Testis (tissue), 3 donors: ENCODE measurements around the gene DCST1. TPM values are rescaled to one million over a fixed set of nuclear protein-coding genes. Genes with fewer than 3 reads are reported as not detected.

Experiments used
- DNase-seq: peaks from one replicate; pipeline ENCODE4 v3.0.0-alpha.2; 2019
- H3K27ac ChIP-seq, 2 donors: fragments of 200-600 bp; sonication (generic); one replicate each; pipeline ENCODE4 v1.5.1; 2019
- H3K27me3 ChIP-seq: fragments of 200-600 bp; sonication (generic); one replicate; pipeline ENCODE4 v1.5.1; 2019
- H3K36me3 ChIP-seq: fragments of 200-600 bp; sonication (generic); one replicate; pipeline ENCODE4 v1.5.1; 2017; ENCODE audit warnings: low read depth; ENCODE audit errors: missing control alignments
- H3K4me1 ChIP-seq: fragments of 200-600 bp; sonication (generic); one replicate; pipeline ENCODE4 v1.5.1; 2019
- H3K4me3 ChIP-seq, 2 donors: fragments of 200-600 bp; sonication (generic); one replicate each; pipeline ENCODE4 v1.5.1; 2017 to 2019
- H3K9me3 ChIP-seq: fragments of 200-600 bp; sonication (generic); one replicate; pipeline ENCODE4 v1.5.1; 2017
- POLR2A ChIP-seq: fragments of 450-650 bp; IDR thresholded peaks from one replicate; pipeline ENCODE4 v1.6.1; 2017; ENCODE audit warnings: antibody characterized with exemption, mild to moderate bottlenecking, moderate library complexity
- WGBS, 2 donors: methylation state at CpG; one replicate each; pipeline ENCODE4 v1.1.5; 2018; 5-methylcytosine and 5-hydroxymethylcytosine counted together
- intact Hi-C: fragments of 100-400 bp; cut with DNase I; formaldehyde crosslinking; loops from one replicate; pipeline ENCODE4 v1.15.1; 2023; ENCODE audit warnings: low total_unique reads
- polyA plus RNA-seq: library from polyadenylated mRNA; stranded (reverse); fragments of 350-450 nt; fragmentation: Illumina TruSeq; extraction: RNeasy Lipid Tissue Mini Kit (QIAGEN cat#74804); gene quantifications from one replicate; pipeline ENCODE4 v1.2.3, GENCODE V29; 2014; ENCODE audit warnings: low read depth, low replicate concordance; ENCODE audit not compliant: insufficient read depth
- total RNA-seq, 2 donors: library from RNA; depleted of rRNA; stranded (reverse); fragments of >200 nt; gene quantifications; one replicate each; pipeline ENCODE4 v1.2.3, GENCODE V29; 2016
- TF ChIP-seq, protein P1 (sequence below), 3 experiments: fragments of 450-650 bp in 2 of 3; fragments of 200-600 bp in 1 of 3; sonication (generic) in 1 of 3; IDR thresholded peaks; one replicate each; pipeline ENCODE4 v1.5.1; 2016 to 2019; ENCODE audit warnings: antibody characterized with exemption in 3 of 3, mild to moderate bottlenecking in 2 of 3, moderate library complexity in 1 of 3

DCST1 gene
- total and polyA plus RNA-seq, 3 donors from 2014 or later: 4.5 to 15.2 (median 9.4) TPM

DNA sequence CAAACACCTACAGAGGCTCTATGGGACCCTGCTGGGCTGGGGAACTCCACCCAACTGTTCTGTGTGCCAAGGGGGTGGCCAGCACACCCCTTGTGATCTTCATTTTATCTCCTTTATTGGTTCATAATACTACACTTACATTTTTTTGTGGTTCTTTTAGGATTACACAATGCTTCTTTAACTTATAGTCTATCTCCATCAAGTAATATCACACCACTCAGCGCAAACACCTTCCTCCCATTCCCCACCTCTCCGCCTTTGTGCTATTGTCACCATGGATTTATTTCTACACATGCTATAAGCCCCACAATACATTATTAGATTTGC is 61.0 kb downstream of the DCST1 start:
- Histone ChIP-seq H3K4me3 (no peak overlapping the region), H3K4me1 (peaks cover 8% of the 10 kb centered on the region), H3K36me3 (no peaks in the 10 kb centered on the region), H3K27me3 (no peaks in the 10 kb centered on the region), H3K27ac (no peak overlapping the region), H3K9me3 (no peaks in the 10 kb centered on the region)
- 80 to 85% methylated on average over 2 of the region's 2 CpGs for WGBS, 2 donors
- no peak for TF ChIP-seq POLR2A
- TF ChIP-seq, protein P1, sequence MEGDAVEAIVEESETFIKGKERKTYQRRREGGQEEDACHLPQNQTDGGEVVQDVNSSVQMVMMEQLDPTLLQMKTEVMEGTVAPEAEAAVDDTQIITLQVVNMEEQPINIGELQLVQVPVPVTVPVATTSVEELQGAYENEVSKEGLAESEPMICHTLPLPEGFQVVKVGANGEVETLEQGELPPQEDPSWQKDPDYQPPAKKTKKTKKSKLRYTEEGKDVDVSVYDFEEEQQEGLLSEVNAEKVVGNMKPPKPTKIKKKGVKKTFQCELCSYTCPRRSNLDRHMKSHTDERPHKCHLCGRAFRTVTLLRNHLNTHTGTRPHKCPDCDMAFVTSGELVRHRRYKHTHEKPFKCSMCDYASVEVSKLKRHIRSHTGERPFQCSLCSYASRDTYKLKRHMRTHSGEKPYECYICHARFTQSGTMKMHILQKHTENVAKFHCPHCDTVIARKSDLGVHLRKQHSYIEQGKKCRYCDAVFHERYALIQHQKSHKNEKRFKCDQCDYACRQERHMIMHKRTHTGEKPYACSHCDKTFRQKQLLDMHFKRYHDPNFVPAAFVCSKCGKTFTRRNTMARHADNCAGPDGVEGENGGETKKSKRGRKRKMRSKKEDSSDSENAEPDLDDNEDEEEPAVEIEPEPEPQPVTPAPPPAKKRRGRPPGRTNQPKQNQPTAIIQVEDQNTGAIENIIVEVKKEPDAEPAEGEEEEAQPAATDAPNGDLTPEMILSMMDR (IDR thresholded peaks at IDR 0.05): no peak
- intact Hi-C loops: loop anchor here (5.0 kb wide), 1 partner anchor 73 kb away; no protein-coding TSS in a partner anchor
- no peak for DNase-seq

- DNase-seq: no peak
- H3K27me3 ChIP-seq: no peaks in the 10 kb centered on the region
- intact Hi-C loops: no loop called here
- H3K9me3 ChIP-seq: no peaks in the 10 kb centered on the region
- H3K4me1 ChIP-seq: peaks cover under 1% of the 10 kb centered on the region
- no peak overlapping the region for H3K4me3 ChIP-seq
- 79 to 81% methylated on average over 6 to 7 of the region's 7 CpGs for WGBS, 2 donors
- H3K36me3 ChIP-seq: no peaks in the 10 kb centered on the region
- no peak overlapping the region for H3K27ac ChIP-seq
- no peak for TF ChIP-seq POLR2A
- TF ChIP-seq, protein P1 (IDR thresholded peaks at IDR 0.05): no peak
These were observed 65.7 kb downstream of the DCST1 start for GRCh38 chr1:155099331-155099730.

Other genes with a start within 250 kb of the DCST1 start
- gene KCNN3, start 163.5 kb upstream of the DCST1 start, total RNA-seq: under 1 TPM; 0.24 to 0.56 TPM
- gene KCNN3, start 163.5 kb upstream of the DCST1 start, polyA plus RNA-seq: 0.78 TPM
- 10 to 100 TPM; 21.1 to 27.7 TPM for gene PMVK, start 97.1 kb upstream of the DCST1 start, total RNA-seq
- gene PMVK, start 97.1 kb upstream of the DCST1 start, polyA plus RNA-seq: 44.6 TPM
- gene PBXIP1, start 77.7 kb upstream of the DCST1 start, total RNA-seq: 10 to 100 TPM; 84.1 to 87.1 TPM
- 111 TPM for gene PBXIP1, start 77.7 kb upstream of the DCST1 start, polyA plus RNA-seq
- gene PYGO2, start 72.0 kb upstream of the DCST1 start, total RNA-seq: 10 to 100 TPM; 31.0 to 34.9 TPM
- gene PYGO2, start 72.0 kb upstream of the DCST1 start, polyA plus RNA-seq: 33.2 TPM
- gene SHC1, start 63.1 kb upstream of the DCST1 start, total RNA-seq: 10 to 100 TPM; 47.9 to 59.3 TPM
- 49.0 TPM for gene SHC1, start 63.1 kb upstream of the DCST1 start, polyA plus RNA-seq
- 10 to 100 TPM; 45.5 to 84.3 TPM for gene CKS1B, start 59.1 kb upstream of the DCST1 start, total RNA-seq
- 100 TPM for gene CKS1B, start 59.1 kb upstream of the DCST1 start, polyA plus RNA-seq
- 10 to 100 TPM; 26.5 to 35.0 TPM for gene FLAD1, start 50.5 kb upstream of the DCST1 start, total RNA-seq
- gene FLAD1, start 50.5 kb upstream of the DCST1 start, polyA plus RNA-seq: 46.5 TPM
- gene LENEP, start 40.2 kb upstream of the DCST1 start, total RNA-seq: 1 to 10 TPM in 1 of 2 donors, not detected in 1; 1.1 TPM
- gene LENEP, start 40.2 kb upstream of the DCST1 start, polyA plus RNA-seq: not detected
- gene ZBTB7B, start 31.0 kb upstream of the DCST1 start, total RNA-seq: 10 to 100 TPM; 21.1 to 22.4 TPM
- 18.6 TPM for gene ZBTB7B, start 31.0 kb upstream of the DCST1 start, polyA plus RNA-seq
- gene DCST2, start within 50 bp of the DCST1 start, total RNA-seq: 10 to 100 TPM in 1 of 2 donors, 1 to 10 TPM in 1; 9.9 to 14.4 TPM
- 20.4 TPM for gene DCST2, start within 50 bp of the DCST1 start, polyA plus RNA-seq
- gene ADAM15, start 17.5 kb downstream of the DCST1 start, total RNA-seq: 10 to 100 TPM; 30.7 to 34.5 TPM
- 42.6 TPM for gene ADAM15, start 17.5 kb downstream of the DCST1 start, polyA plus RNA-seq
- gene EFNA4, start 29.9 kb downstream of the DCST1 start, total RNA-seq: 1 to 10 TPM; 5.3 to 6.9 TPM
- gene EFNA4, start 29.9 kb downstream of the DCST1 start, polyA plus RNA-seq: 6.0 TPM
- 1 to 10 TPM; 7.5 to 7.7 TPM for gene EFNA3, start 45.0 kb downstream of the DCST1 start, total RNA-seq
- 9.9 TPM for gene EFNA3, start 45.0 kb downstream of the DCST1 start, polyA plus RNA-seq
- 10 to 100 TPM; 13.1 to 14.5 TPM for gene EFNA1, start 94.1 kb downstream of the DCST1 start, total RNA-seq
- gene EFNA1, start 94.1 kb downstream of the DCST1 start, polyA plus RNA-seq: 13.0 TPM
- gene SLC50A1, start 102.0 kb downstream of the DCST1 start, total RNA-seq: 10 to 100 TPM; 25.2 to 30.0 TPM
- gene SLC50A1, start 102.0 kb downstream of the DCST1 start, polyA plus RNA-seq: 33.7 TPM
- 100 to 1,000 TPM in 1 of 2 donors, 10 to 100 TPM in 1; 69.9 to 104 TPM for gene DPM3, start 106.7 kb downstream of the DCST1 start, total RNA-seq
- 77.7 TPM for gene DPM3, start 106.7 kb downstream of the DCST1 start, polyA plus RNA-seq
- gene KRTCAP2, start 139.5 kb downstream of the DCST1 start, total RNA-seq: 100 to 1,000 TPM; 242 to 255 TPM
- 397 TPM for gene KRTCAP2, start 139.5 kb downstream of the DCST1 start, polyA plus RNA-seq
- gene TRIM46, start 140.0 kb downstream of the DCST1 start, total RNA-seq: 1 to 10 TPM; 3.7 to 3.9 TPM
- gene TRIM46, start 140.0 kb downstream of the DCST1 start, polyA plus RNA-seq: 4.0 TPM
- gene THBS3, start 174.1 kb downstream of the DCST1 start, total RNA-seq: 10 to 100 TPM; 37.1 to 68.1 TPM
- gene THBS3, start 174.1 kb downstream of the DCST1 start, polyA plus RNA-seq: 82.9 TPM
- 100 to 1,000 TPM in 1 of 2 donors, 10 to 100 TPM in 1; 77.1 to 118 TPM for gene MTX1, start 174.9 kb downstream of the DCST1 start, total RNA-seq
- gene MTX1, start 174.9 kb downstream of the DCST1 start, polyA plus RNA-seq: 161 TPM
- 10 to 100 TPM; 14.3 to 15.8 TPM for gene ENTREP3, start 221.7 kb downstream of the DCST1 start, total RNA-seq
- gene ENTREP3, start 221.7 kb downstream of the DCST1 start, polyA plus RNA-seq: 27.9 TPM
- gene SCAMP3, start 228.5 kb downstream of the DCST1 start, total RNA-seq: 10 to 100 TPM; 70.9 to 80.6 TPM
- 63.0 TPM for gene SCAMP3, start 228.5 kb downstream of the DCST1 start, polyA plus RNA-seq
- 10 to 100 TPM; 52.8 to 54.1 TPM for gene CLK2, start 239.7 kb downstream of the DCST1 start, total RNA-seq
- gene CLK2, start 239.7 kb downstream of the DCST1 start, polyA plus RNA-seq: 37.0 TPM
- 1 to 10 TPM; 3.5 to 3.8 TPM for gene HCN3, start 243.6 kb downstream of the DCST1 start, total RNA-seq
- gene HCN3, start 243.6 kb downstream of the DCST1 start, polyA plus RNA-seq: 2.2 TPM